ENCODE results near the gene RPS6KA2.

Gene RPS6KA2

DNA sequence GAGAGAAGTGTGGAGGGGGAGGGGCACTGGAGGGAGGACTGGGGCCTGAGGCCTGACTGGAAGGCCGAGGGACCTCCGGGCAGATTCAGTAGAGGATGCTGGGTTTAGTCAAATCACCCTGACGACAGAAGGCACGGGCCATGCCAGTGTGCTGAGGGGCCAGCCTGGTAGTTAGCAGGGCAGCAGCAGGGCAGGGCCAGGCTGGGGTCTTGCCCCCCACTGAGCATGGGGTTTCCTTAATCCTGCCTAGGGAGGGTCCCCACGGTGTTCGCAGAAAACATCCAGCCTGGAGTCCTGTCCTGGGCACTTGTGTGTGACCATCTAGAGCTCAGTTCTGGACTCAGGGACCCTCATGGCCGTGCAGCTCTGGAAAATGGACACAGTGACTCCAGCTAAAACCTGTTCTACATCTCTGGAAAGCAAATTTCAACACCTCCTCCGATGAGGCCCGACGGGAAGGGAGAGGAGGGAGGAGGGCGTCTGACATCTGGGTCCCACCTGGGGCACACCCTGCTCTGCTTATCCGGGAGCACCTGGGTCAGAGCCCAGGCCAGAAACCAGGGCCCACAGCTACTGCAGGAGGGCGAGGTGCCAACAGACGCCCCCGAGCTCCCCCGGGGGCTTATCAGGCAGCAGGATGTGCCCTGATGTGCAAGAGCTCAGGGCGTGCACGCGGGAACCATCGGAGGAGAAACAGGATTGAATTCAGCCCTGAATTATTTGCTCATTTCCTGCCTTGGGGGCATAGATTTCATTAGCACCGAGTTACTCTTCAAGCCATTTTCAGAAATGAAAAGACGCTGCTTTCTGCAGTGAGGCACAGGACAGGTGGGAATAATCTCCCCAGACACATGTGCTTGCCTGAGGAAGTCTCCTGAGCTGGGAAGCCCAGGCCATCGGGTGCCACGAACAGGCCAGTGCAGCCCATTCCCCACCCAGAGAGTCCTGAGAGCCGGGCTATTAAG is 166.3 kb downstream of the RPS6KA2 start:
- DNase-seq, result no peak

DNA sequence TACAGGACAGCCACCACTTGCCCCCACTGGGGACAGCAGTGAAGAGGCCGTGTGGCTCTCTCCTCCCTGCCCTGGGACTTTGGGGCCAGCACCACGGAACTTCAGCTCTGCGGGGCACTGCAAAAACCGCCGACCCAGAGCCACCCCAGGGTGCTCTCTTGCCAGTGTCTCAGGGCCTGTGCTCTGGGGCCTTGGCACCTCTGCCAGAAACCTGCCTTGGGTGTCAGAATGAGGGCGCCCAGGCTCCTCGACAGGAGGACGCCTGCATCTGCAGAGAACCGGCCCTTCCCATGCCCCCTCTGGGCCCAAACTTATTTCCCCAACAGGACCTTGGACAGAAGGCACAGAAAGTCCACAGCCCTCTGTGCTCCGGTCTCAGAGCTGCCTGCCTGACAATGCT is 167.1 kb downstream of the RPS6KA2 start:
- DNase-seq, result no peak

DNA sequence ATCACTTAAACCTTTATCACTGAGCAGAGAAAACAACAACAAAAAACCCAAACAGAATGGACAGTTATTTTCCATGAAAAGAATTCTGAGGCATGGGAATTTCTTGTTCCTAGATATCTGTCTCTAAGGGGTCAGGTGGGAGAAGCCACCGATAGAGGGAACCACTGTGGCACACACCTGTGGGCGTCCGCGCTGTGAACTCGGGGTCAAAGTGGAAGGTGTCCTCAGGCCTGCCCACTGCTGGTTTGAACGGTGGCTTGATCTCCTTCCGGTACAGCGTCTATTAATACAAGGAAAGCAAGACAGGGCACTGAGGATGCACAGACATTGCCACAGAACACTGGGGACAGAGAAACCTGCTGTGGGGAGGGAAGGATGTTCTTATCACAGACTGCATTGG is 167.8 kb downstream of the RPS6KA2 start:
- no peak for DNase-seq

DNA sequence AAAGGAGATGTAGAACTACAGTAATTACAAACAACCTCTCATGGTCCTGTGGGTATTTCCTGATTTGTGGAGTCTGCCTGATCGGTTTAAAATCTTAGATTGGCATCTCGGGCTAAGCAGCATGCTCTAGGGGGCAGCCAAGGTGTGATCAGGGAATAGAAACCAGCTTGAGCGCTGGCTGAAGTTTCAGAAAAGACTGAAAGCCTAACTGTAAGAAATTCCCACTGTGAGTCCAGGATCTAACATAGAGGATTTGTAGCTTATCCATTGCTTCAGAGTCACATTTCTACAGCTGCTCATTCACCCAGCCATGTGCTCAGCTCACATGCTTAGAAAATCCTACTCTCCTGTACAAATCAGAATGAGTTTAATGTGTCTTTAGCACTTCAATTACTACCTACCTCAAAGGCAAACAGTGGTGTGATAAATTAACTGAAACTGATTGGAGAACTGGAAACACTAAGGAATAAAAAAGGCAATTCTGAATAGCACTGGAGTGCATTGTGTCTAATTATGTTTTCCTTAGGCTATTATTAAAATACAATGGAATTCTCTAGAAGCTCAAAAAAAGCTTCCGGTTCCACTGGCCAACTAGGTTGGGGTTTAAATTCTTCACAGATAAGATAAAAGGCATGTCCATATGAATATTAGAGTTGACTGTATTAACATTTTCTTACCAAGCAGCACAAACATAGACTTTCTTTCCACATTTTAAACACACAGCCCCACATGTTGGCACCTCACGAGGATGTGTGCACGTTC is 170.5 kb downstream of the RPS6KA2 start:
- DNase-seq, result no peak

DNA sequence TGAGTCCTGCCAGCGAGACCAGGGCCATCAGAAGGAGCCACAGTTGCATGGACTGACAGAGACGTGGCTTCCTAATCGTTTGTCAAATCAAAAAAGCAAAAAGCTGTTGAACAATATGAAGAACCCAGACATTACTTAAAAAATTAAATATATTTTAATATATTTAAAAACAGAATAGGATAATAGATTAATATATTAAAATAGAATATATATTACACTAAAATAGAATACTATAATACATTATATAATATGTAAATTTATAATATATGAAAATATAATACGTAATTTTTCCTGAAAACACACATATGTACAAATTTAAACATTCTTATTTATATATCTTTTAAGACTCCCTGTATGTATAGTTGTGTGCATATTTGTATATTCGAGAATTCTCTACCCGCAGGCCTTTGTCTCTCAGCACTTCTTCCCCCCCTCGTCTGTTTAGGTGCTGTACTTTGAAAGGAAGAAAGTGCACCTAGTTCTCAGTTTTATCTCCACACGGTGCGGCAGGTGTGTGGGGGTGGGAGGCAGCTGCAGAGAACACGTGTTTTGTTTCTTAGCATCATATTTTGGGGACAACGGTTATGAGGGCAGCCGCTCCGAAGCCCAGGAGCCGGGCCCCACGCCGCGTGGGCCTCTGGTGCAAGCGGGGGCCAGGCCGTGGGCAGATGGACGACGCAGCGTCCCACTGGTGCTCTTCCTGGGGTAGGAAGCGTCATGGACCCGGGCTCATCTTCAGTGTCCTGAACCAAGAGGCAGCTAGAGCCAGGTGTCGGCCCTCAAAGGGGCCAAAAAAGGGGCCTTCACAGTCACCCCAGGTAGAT is 172.1 kb downstream of the RPS6KA2 start:
- no peak for DNase-seq

DNA sequence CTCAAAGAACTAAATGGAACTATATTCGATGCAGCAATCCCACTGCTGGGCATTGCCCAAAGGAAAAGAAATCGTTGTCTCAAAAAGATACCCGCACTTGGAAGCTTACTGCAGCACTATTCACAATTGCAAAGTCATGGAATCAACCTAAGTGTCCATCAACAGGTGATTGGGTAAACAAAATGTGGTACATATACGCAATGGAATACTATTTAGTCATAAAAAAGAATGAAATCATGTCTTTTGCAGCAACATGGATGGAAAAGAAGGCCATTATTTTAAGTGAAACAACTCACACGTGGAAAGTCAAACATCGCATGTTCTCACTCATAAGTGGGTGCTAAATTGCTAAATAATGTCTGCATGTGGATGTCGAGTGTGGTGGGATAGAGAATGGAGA is 173.4 kb downstream of the RPS6KA2 start:
- DNase-seq, result no peak

DNA sequence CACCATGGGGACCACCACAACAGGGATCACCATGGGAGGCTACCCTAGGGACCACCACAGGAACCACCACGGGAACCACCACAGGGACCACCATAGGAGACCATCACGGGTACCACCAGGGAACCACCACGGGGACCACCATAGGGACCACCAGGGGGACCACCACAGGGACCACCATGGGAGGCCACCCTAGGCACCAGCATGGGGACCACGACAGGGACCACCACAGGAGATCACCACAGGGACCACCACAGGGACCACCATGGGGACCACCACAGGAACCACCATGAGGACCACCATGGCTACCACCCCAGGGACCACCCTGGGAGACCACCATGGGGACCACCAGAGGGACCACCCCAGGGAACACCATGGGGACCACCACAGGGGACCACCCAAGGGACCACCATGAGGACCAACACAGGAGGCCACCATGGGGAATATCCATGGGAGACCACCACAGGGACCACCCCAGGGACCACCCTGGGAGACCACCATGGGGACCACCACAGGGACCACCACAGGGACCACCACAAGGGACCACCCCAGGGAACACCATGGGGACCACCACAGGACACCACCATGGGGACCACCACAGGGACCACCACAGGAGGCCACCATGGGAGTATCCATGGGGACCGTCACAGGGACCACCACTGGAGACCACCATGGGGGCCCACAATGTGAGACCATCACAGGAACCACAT is 176.7 kb downstream of the RPS6KA2 start:
- DNase-seq, result no peak

DNA sequence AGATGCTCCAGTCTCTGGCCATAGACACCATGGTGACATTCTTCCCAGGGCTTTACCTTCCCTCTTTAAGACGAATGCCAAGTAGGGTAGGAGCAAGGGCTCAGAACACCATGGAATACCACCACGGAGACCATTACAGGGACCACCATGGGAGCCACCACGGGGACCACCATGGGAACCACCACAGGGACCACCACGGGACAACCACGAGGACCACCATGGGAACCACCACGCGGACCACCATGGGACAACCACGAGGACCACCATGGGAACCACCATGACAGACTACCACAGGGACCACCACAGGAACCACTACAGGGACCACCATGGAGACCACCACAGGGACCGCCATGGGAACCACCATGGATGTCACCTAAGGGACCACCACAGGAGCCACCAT is 177.4 kb downstream of the RPS6KA2 start:
- DNase-seq, result no peak

DNA sequence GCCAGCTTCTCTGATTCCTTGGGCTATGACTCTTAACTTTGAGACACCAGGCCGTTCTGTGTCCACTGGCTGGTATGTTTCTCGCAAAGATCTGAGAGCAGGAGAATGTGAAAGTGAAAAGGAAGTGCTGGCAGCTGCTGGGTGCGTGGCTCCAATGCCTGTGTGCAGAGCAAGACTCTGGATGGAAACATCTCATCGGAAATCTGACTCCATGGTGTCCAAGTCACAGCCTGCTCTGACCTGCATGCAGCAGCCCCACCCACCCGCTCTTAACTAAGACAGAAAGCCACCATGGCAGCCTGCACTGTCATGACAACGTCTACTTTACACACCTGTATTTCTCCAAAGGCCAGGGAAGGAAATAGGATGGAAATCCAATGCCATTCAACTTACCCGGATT is 178.0 kb downstream of the RPS6KA2 start:
- no peak for DNase-seq

DNA sequence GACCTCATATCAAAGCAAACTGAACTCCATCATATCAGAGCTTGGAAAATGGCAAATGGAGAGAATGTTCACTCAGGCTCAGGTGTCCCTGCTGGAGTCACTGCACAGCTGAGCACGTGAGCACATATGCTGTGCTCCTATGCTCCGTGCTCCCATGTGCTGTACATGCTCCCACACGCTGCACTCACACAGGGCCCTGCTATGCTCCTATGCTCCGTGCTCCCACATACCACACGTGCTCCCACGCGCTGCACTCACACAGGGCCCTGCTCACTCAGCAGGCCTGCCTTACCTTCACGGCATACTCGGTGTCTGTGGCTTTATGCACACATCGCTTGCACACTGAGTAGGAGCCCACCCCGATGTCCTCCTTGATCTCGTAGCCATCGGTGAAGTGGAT is 178.6 kb downstream of the RPS6KA2 start:
- DNase-seq, result no peak

DNA sequence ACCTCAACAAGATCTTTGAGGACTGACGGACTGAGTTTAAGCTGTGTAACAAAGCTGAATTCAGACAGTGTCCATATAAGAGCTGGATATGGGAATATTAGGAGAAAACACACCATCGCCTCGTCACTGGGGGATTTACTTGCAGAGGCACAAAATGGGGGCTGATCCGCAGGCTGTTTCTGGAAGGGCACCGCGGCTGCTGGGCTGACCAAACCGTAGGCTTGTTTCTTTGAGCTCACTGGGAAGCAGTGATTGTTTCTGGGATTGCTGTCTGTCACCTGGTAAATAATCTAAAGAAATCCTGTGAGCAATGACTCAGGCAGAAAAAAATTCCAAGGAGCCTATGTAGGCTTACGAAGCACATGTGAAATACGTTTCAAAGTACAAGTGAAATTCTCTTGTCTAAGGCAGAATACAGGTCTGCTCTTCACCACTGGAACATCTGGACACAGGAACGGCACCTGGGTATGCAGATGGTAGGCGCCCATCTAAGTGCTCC is 180.4 kb downstream of the RPS6KA2 start:
- DNase-seq, result no peak

DNA sequence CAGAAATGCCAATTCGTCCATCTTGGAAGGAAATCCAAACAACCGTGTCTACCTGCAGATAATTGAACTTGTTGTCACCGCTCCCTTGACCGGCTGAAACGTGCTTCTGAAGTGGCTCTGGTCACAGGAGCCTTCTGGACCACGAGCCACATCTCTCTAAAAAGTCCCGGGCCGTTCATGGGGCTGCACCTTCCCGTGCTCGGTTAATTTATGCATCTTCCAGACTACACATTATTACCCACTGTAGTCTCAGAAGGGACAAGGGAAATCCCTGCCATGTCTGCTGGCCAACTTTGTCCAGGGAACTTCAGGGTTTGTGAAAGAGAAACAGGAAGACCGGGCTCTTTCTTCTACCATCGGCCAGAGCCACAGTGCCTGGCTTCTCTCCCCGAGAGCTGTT is 180.9 kb downstream of the RPS6KA2 start:
- no peak for DNase-seq

DNA sequence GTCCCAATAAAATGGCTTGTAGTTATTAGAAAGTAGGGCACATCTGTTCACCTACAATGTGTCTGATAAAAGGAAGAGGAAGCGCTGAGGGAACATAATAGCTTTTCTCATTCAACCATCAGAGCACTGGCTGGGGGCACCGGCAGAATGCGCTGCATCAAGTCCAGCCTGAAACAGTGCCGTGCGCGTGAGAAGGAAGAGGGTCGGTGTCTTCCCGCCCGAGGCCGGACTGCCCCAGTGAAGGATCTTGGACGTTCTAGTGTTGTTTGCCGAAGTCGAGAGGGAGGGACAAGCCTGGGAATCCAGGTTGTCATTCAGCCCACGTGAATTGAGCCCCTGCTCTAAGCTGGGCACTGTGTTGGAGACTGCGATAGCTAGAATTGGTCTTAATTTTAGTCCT is 182.6 kb downstream of the RPS6KA2 start:
- DNase-seq, result no peak

DNA sequence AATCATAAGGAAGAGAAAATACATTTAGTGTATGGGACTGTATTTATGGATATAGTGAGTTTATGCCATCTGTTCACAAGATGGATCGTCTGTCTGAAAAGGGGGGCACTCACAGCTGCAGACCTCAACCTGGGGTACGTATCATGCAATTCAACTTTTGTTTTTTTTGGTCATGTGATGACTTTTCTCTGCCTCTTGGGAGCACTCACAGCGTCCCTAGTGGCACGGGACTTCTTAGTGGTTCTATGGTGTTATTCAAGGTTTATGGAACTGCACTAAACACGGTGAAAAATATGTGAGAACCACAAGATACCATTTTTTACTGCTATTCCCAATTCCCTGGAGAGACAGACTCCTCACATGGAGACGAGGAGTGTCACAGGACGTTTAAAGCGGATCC is 183.9 kb downstream of the RPS6KA2 start:
- DNase-seq, result no peak

DNA sequence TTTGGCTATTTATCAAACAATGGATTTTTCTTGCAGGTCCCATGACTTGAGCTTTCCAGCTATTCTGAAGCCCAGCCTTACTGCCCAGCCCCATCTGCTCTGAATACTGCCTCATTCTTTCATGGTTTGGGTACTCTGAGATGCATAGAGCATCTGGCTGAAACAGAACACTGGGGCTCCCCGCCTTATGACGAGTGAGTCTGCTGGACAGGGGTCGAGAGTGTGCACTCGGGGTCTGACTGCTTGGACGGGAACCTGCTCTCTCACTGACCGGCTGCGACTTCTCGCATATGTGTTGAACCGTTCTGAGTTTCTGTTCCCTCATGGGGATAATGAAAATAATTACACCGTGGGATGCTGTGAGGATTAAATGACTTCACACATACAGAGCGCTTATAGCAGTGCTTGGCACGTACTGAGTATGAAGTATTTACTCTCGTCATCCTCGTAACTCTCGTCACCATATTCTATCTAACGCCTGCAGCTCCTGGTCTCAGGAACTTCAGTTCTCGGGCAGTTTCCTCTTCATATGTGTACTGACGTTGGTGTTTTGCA is 184.8 kb downstream of the RPS6KA2 start:
- no peak for DNase-seq

DNA sequence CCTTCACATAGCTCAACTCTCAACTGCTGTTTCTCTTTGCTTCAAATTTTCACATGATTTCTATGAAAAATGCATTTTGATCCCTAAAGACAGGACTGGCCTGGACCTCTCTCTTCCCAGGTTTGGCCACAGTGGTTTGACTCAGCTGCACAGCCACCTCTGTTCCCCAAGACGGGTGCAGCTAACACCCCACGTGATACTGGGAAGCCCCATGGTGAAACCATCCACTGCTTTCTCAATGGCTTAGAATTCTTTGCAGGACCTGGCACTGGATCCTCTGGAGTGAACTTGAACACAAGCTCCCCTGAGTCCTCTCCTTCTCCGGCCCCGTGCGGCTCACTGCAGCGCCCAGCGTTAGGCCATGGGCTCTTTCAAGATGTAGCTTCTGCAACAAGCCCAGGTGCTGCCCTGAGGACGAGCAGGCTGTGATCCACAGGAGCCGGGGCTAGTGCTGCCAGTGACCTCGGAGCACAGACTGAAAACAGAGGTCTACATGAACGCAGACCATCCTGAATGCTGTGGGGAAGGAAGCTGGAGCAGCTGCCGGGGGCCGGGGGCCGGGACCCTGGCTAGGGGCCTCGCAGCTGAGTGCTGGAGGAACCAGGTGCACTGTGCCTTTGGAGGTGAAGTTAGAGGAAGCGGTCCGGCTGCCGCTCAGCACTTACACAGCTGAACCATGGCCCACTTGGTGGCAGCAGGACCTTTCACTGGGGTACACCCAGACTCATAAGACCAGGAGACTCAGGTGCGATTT is 185.5 kb downstream of the RPS6KA2 start:
- DNase-seq, result no peak

DNA sequence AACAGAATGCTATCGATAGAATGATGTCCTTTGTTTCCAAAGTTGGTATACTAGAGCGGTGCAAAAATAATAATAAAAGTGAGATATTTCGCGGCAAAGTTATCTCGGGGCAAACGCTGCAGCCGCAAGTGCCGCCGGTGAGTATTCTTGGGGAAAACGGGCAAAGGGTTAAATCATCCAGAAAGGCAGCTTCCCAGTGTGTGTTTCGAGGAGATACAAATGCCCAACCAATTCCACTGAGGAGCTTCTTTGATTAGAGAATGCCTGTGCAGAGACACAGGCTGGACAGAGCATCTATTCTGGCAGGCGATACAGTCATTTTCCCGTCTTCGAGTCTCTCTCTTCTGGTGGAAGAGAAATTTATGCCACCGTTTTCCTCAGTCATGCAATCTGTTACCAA is 186.3 kb downstream of the RPS6KA2 start:
- DNase-seq, result no peak

DNA sequence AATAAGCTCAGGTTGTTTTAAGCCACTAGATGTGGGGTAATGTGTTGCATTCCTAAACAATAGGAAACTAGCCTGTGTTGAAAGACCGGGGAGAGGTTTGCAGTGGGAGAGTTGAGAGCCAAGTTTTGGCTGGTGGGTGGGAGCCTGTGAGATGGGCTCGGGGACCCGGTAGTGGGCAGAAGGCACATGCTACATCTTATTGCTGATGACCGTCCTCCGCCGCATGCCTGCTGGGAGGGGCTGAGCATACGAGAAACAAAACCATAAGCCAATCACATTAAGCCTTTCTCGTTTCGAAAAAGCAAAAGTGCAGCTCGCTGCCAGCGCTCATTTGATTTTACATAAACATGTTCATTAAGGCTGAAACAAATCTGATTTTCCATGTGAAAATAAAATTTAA is 186.9 kb downstream of the RPS6KA2 start:
- no peak for DNase-seq

DNA sequence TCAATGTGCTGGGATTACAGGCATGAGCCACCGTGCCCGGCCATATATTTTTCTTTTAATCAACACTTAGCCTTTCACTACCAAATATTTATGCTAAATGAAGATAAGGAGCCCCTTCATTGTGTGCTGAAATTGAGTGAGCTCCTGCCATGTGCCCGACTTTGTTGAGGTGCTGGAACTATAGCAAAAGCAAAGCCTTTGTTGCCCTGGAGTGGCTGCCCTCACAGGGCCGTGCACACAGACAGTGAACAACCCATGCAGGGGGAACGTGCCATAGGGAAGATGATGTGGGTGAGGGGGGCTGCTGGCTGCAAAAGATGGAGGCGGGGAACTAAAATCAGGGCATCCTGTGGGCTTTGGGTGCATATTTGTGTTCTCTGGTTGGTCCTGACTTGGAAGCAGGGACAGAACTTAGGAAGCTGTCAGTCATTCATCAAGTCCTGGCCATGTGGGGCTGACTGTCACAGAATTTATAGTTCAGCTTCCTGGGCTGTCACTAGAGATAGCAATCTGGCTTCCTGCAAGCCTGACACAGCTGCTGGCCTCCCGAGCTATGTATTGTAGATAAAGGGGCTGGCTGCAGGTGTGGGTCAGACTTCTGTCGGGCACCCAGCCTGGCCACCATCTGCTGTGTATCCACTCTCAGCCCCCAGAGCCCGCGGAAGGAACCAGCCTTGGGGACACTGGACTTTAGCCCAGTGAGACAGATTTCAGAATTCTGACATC is 187.5 kb downstream of the RPS6KA2 start:
- DNase-seq, result no peak

DNA sequence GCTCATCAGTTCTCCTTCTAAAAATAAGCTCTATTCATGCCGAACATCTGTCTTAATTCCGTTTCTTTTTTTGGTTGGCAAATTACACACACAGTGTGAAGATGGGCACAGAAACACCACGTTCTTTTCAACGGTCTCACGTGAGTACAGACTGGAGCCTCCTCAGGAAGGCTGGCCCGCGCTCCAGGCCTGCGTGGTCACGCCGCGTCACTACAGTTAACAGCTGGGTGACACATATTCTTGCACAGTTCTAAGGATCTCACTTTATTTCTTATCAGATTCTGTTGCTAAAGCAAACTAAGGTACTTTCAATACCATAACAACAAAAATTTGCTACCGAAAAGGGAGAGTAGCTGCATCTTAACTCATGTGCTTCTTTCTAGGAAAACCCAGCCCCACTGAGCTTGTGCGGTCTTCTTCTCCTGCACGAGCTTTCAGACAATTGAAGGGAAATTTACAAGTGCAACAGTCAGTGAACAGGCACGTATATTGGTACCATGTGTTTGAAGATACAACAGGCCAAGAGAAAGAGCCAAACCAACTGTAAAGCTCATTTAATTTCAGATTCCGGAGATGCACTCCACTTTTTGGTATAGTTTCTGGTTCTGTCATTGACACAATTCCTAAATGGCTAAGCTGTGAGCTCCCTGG is 188.7 kb downstream of the RPS6KA2 start:
- no peak for DNase-seq
